IPS DF 19.7 (cell line): ENCODE results near the gene RGS12.
"Not testable (repeated sequence)": the region's sequence is repeated elsewhere in the genome, so short reads cannot be mapped to it uniquely, and the experiment has no call there.

ENCODE experiments used
- DNase-seq: peaks from one replicate; pipeline ENCODE4 v3.0.0-alpha.2; 2013; ENCODE audit warnings: low read depth, low spot score

RGS12 gene

DNA sequence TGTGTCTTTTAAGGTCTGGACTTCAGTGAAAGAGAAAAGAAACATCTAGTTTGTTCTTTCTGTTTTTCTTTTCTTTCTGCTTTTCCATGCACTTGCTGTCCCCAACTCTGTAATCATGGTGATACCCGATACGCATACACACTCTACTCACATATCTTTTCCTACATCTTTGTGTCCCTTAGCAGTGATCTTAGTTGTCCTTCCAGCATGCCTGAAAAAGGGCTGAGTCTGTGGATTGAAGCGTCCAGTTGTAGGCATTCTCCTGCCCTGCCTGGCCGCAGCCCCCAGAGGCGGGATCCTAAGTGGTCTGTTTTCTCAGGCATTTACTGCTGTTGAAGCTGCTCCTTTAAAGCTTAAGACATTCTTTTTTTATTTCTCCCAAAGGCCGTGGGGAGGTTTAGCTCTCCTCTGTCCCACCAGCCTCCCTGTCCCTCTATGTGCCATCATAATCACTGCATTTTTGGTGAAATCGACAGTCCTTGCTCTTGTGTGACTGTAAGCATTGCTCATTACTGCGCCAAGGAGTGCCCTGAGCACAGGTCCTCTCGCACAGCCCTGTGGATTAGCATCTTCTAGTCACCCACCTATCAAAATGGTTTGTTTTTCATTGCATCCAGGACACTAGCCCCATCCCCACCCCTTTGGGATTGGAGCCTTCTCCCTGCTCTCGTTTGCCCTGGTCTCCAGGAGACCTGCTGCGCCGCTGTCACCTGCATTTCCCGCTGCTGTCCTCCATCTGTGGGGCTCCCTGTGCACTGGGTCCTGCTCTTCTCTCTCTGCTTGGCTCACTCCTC, 4.4 kb downstream of the RGS12 start:
- DNase-seq, result no peak

DNA sequence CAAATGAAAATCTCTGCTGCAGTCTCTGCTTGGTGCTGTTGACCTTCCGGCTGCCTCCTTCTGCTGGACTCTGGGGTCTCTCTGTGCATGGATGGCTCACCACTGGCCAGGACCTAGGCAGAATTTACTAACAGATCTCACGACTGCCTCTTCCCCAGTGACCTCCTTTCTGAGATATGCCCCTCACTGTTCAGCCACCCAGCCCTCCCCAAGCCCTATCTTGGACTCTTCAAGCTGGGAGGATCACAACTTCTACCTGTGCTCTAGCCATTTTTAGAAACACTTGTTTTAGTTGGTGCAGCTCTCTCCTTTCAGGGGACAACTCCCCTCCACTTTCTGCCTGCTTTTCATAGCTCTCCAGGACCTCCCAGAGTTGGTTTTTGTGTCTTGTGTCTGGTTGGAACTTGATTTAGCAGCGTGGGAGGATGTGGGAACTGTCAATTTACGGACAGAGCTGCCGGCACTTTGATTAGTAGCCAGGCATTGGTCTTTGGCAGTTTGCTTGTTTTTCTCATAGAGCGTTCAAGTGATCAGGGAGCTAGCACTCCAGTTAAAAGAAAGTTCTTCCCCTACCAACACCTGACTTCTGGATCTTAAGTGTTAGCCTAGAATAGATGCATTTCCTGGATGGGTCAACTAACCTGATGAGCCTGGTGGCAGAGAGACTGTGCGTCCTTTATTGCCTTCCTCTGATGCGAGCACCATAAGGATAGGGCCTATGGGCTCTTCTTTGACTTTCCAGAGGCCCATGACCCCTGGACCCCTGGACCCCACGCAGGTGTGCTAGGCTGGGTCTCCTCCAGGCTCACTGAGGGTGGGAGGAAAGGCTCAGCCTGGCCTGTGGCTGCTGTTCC, 6.5 kb downstream of the RGS12 start:
- no peak for DNase-seq

DNA sequence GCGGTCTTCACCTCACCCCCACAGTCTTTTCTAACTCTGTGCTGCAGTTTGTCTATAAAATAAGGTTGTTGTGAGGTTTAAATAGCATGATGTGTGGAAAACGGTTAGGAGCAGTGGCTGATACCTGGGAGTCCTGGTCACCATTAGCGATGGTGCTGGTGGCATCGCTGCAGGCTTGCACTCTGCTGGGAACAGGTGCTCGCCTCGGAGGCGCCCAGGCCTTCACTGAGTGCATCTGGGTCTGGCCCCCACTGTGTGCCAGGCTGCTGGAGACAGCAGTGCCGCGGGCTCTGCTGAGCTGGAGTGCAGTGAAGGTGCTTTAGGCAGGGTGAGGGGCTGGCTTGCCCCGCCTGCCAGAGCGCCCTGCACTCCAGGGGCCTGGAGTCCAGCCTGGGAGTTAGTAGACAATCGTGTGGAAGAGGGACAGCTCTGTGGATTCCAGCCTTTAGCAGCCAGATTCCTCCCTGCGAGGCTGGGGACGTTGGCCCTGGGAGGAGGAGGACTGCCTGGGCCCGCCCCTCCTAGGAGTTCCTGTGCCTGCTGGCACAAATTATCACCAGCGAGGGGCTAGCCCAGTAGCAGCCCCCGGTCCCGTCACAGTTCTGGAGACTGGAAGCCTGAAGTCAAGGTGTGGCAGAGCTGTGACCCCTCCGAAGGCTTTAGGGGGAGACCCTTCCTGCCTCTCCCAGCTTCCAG, 7.3 kb downstream of the RGS12 start:
- DNase-seq, result no peak

DNA sequence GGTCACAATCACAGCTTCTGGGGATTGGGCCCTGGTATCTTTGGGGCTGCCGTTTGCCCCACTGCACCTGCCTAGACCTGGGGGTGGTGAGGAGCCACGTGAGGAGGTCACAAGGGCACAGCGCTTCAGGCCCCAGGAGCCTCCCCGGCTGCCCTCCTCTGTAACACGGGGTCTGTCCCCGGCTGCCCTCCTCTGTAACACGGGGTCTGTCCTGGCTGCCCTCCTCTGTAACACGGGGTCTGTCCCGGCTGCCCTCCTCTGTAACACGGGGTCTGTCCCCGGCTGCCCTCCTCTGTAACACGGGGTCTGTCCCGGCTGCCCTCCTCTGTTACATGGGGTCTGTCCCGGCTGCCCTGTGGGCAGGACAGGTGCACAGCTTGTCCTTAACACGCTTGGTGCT, 8.1 kb downstream of the RGS12 start:
- DNase-seq, result not testable (repeated sequence)

DNA sequence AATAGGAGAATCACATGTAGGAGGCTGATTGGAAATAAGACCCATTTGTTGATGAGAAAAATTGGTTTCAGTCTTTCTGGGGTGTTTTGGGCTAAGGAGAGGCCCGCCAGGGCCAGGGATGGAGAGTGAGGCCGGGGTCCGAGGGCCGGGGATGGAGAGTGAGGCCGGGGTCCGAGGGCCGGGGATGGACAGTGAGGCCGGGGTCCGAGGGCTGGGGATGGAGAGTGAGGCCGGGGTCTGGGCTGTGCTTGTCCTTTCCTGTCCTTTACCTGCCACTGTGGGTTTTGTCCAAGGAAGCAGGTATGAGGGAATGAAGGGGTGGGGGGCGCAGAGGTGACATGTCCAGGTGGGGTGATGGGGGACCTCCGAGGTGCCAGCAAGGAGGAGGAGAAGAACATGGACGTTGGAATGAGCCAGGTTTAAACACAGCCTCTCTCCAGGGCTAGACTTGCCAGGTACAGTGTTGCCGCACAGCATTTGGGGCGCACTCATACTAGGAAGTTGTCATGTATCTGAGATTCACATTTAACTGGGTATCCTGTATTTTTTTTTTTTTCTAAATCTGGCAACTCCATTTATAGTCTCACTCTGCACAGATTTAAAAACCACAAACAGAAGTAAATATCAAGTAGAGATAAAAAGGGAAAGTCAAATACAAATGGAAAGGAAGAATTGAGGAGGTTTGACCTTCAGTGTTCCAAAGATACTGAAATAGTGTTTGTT, 8.8 kb downstream of the RGS12 start:
- no peak for DNase-seq

DNA sequence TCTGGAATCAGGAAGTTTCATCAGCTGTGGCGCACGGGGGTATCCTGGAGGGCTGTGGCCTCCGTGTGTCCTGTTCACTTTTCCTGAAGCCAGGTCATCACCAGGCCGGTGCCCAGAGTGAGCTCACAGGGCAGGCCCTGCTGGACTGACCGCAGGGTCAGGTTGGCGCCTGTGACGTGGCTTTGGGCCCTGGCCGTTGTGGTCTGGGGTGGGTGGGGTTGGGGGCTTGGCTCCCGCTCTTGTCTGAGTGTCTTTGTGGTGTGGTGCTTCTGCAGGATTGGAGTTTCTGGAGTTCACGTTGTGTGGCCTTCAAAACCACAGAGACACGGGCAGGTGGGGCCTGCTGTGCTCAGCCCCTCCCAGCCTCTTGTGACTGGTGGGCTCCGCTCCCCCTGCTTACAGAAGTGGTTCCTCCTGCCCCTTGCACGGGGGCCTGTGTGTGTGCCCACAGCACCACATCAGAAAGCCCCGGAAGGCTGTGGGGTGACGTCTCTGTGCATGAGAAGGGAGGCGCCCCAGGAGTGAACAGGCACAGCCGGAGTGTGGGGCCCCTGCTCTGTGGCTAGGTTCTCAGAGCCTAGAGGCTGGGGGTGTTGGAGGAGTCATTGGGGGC, 9.5 kb downstream of the RGS12 start:
- no peak for DNase-seq

DNA sequence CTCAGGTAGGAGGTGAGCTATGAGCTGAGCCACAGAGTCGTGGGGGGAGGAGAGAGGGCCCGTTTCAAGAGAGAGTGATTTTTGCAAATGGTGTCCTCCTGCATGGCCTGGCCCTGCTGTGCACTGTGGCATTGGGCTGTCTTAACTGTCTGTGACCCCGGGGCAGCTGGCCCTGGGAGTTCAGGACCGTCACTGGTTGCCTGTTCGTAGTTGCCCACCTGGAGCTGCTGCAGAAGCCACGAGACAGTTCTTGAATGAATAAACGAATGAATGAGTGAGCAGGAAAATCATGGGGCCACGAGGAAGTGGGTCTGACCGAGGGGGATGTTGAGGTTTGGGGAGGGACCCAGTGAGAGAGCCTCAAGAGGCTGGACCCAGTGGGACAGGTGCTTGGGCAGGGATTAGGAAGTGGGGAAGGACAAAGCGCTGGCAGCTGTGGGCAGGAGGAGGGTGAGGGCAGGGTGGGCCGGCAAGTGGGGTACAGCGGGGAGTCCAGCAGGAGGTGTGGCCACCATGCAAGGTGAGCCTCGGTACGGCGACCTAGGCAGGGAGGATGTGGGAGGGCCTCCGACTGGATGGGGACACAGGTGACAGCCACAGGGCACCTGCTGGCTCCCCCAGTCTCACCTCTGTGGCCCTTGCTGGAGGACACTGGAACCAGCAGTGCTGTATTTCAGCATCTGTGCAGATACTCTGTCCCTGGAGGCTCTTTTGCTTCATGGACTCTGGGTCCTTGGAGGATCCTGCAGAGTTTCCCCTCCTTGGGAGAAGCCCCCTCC, 10.2 kb downstream of the RGS12 start:
- DNase-seq, result no peak

DNA sequence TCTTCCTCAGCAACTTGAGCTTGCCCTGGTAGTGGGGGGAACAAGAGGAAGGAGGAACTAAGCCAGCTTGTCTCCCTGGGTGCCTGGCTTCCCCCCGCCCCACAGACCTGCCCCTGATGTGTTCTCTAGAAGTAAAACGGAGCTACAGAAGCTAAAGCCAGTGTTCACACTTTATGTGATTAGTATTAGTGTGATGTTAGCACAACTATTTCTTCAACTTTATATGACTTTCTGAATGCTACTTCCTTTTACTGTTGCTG, 10.7 kb downstream of the RGS12 start:
- DNase-seq, result no peak

DNA sequence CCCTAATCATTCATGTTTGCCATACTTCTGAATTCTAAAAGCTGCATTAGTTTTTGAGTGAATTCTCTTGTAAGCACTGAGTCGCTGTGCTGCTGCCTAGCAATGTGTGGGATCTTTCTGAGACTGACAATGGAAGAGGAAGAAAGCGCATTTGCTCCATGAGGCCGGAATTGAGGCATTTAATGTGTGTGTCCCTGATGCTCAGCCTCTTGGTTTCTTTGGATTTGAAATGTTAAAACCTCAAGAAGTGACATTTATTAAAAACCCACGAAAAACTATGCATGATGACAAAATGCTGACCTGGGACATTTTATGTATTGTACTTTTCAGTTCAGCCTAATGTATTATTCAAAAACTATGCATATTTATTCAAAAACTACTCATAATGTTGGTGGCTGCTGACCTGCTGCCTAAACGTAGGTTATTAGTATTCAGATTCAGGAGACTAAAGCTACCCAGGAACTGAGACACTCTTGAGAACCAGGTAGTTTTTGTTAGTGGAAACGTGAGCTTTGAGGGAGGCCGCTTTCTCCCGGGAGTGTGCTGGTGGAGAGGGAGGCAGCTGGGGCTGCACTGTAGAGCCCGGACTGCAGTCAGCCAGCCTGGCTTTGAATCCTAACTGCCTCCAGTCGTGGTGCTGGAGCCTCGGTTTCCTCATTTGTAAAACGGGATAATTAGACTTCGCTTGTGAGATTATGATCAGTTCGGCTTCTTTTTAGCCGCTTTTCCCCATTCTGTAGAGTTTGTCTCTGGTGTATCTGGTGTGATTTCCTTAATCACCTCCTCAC, 11.3 kb downstream of the RGS12 start:
- DNase-seq, result no peak

DNA sequence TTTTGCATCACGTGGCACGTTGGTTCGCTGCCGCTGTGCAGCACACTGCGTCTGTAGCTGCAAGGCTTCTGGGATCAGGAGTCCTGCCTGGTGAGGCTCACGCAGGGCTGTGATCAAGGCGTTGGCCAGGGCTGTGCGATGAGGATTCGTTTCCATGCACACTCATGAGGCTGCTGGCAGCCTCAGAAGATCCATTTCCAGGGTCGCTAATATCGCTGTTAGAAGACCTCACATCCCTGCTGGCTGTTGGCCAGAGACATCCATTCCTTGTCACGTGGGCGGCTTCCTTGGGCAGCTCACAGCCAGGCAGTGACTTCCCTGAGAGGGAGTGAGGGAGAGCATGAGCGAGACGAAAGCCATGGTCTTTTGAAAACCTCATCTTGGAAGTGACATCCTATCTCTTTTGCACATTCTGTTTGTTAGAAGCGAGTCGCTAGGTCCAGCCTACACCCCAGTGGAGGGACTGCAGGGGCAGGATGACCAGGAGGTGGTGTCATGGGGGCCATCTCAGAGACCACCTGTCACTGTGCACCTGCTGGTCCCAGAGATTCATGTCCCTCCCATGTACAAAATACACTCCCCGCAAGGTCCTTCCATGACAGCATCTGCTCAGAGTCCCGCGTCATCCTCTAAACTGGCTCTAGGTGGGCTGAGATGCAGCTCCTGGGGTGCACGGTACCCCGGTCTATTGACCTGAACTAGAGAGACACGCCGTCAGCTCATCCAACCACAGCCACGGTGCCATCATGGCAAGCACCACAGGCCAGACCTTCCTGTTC, 12.2 kb downstream of the RGS12 start:
- DNase-seq, result no peak

DNA sequence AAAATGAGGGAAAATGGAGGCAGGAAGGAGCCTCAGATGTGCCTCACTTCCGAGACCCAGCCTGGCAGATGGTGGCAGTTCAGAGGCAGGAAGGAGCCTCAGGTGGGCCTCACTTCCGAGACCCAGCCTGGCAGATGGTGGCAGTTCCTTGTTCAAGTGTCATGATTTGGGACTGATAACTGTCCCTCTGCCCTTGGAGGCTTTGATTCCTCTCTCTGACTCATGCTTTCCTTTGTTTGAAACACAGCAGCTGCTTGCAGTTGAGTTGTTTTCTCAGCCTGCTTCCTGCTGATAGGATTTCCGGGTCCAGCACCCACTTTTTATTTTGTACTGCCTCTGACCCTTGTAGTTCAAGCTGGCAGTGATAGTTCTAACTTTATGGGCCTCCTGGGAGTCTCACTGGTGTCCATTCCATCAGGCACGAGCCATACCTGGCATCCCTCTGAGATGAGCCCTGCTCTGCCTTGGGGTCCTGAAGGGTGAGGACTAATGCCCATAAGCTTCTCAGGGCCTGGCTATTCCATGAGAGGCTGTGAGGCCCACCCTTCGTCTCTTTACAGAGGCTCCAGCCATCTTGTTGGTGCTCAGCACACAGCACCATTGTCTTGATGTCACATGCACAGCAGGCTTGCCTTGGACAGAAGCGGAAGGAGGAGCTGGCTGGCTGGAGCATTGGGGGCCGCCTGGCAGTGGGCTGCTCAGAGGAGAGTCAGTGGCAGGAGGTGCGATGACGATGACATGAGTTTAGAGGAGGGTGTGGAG, 13.0 kb downstream of the RGS12 start:
- DNase-seq, result no peak

DNA sequence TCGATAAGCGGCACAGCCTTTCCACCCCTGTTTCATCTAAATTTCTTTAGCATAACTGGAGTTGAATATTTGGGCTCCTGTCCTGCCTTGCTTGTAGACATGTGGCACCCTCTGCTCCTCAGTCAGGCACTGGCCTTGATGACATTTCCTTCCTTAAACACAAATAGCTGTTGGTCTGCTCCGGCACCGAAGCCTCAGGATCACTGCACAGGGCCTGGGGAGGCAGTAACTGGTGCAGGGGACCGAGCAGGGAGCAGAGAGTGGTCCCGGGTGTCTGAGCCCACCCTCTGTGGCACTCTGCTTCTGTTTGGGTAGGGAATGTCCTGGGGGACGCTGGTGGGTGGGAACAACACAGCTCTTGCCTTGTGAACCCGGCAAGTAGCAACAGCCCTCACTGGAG, 13.6 kb downstream of the RGS12 start:
- DNase-seq, result no peak

DNA sequence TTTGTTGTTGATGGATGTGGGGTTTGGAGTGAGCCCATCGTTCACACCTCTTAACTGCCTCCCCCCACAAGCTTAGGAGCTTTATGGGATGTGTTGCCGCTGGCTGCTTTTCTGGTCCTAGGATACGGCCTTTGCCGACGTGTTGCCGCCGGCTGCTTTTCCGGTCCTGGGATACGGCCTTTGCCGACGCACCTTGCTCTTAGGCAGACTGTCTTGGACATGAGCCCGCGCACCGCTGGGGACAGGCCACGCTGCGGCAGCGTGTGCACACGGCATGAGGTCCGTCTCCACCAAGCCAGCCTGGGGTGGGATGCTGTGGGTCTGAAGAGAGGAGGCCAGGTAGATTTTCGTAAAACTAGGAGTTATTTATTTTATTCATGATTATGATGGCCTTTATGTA, 14.2 kb downstream of the RGS12 start:
- DNase-seq, result no peak

DNA sequence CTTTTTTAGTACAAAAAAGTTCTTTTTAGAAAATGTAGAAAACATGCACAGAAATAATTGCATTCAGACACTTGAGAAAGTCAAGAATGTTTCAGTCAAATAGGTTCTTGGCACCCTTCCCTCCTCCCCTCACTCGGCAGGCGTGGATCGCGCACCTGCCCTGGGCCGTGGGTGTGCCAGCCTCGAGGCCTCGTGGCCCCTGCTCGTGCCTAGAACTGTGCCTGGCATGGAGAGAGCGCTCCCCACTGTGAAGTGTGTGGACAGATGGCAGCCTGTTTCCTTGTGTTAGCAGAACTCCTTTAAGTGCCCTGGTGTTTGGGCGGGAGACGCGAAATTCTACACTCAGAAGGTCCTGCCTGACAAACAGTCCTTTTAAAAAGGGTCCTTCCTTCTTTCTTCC, 14.7 kb downstream of the RGS12 start:
- no peak for DNase-seq

DNA sequence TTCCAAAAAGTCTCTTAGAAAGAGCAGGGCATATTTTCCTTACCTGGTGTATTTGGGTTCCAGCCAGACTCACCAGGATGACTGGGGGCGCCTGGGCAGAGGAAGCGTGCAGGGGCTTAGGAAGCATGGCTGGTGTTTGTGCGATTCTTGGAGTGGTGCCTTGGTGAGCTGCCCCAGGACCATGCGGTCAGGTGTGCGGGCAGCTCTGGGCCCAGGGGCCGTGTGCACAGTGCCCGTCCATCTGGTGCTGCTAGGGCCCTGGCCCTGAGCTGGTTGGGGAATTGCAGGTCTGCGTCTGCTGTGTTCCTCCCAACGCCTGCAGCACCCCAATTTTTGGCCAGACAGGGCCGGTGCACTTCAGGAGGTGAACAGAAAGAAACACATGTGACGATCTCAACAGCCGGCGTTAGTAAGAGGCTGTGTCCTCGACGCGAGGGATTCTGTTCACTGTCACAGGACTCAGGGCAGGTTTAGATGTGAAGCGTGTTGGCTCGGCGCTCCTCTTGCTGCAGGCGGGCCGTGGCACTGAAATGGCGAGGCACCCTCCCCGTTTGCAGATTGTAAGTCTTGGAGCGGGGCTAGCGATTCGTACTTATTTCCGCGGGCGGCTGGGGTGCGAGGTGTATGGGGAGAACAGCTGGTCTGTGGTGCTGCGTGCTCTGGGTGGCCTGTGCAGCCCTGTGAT, 15.2 kb downstream of the RGS12 start:
- no peak for DNase-seq

DNA sequence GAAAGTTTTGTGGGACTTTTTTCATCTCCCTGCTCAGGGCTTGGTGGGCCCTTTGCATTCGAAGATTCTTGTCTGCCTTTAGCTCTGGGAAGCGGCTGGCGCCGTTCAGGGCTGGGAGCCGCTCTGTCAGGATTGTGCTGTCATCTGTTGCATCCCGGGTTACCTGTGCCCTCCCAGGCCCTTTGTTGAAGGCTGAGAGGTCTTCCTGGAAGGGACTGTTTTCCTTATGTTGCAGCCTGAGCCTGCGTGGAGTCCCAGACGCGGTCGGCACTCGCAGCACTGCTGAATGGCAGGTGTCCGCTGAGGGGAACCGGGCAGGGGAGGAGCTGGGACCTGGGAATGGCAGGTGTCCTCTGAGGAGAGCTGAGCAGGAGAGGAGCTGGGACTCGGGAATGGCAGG, 15.9 kb downstream of the RGS12 start:
- DNase-seq, result no peak

DNA sequence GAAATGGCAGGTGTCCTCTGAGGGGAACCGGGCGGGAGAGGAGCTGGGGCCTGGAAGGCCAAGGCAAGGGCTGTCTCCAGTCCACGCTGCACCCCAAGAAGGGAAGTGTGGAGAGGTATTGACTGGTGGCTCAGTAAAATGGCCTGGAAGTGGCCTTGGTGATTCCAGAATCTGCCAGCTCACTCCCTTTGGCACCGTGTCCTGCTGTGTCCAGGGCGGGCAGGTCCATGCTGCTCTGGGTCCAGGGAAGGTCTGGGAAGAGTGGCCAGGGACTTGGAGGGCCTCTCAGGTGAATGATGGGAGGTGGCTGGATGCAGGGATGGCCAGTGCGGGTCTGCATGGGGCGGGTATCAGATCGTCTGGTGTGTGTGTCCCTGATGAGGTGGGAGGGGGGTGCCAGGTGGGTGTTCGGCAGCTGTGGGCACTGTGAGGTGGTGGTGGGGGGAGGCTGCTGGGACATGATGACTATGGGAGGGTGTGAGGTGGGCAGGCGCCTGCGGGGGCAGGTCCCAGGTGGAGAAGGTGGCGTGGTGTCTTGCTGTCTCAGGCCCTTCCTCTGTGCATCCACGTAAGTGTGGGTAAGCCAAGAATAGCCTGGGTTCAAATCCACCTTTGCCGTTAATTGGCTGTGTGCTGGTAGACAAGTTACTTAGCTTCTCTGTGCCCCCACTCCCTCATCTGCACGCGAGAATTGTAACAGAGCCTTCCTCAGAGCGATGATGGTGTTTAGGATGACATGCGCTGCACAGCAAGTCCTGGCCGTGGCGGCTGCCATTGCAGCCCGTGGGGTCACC, 17.7 kb downstream of the RGS12 start:
- DNase-seq, result no peak
